Activated T-helper 1 cell treated with anti-CD3 and anti-CD28 coated beads, Interleukin-2, amount 50 U/mL, for 16 hours (primary cell): ENCODE results near the gene DROSHA.
"Not testable (repeated sequence)": the region's sequence is repeated elsewhere in the genome, so short reads cannot be mapped to it uniquely, and the experiment has no call there.

Experiments
- DNase-seq, 2 donors: peaks; one replicate each; pipeline ENCODE4 v3.0.0-alpha.2; 2020; ENCODE audit warnings: low read depth in 1 of 2, low spot score in 1 of 2

DROSHA gene, protein sequence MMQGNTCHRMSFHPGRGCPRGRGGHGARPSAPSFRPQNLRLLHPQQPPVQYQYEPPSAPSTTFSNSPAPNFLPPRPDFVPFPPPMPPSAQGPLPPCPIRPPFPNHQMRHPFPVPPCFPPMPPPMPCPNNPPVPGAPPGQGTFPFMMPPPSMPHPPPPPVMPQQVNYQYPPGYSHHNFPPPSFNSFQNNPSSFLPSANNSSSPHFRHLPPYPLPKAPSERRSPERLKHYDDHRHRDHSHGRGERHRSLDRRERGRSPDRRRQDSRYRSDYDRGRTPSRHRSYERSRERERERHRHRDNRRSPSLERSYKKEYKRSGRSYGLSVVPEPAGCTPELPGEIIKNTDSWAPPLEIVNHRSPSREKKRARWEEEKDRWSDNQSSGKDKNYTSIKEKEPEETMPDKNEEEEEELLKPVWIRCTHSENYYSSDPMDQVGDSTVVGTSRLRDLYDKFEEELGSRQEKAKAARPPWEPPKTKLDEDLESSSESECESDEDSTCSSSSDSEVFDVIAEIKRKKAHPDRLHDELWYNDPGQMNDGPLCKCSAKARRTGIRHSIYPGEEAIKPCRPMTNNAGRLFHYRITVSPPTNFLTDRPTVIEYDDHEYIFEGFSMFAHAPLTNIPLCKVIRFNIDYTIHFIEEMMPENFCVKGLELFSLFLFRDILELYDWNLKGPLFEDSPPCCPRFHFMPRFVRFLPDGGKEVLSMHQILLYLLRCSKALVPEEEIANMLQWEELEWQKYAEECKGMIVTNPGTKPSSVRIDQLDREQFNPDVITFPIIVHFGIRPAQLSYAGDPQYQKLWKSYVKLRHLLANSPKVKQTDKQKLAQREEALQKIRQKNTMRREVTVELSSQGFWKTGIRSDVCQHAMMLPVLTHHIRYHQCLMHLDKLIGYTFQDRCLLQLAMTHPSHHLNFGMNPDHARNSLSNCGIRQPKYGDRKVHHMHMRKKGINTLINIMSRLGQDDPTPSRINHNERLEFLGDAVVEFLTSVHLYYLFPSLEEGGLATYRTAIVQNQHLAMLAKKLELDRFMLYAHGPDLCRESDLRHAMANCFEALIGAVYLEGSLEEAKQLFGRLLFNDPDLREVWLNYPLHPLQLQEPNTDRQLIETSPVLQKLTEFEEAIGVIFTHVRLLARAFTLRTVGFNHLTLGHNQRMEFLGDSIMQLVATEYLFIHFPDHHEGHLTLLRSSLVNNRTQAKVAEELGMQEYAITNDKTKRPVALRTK (N-terminal part only)

DNA sequence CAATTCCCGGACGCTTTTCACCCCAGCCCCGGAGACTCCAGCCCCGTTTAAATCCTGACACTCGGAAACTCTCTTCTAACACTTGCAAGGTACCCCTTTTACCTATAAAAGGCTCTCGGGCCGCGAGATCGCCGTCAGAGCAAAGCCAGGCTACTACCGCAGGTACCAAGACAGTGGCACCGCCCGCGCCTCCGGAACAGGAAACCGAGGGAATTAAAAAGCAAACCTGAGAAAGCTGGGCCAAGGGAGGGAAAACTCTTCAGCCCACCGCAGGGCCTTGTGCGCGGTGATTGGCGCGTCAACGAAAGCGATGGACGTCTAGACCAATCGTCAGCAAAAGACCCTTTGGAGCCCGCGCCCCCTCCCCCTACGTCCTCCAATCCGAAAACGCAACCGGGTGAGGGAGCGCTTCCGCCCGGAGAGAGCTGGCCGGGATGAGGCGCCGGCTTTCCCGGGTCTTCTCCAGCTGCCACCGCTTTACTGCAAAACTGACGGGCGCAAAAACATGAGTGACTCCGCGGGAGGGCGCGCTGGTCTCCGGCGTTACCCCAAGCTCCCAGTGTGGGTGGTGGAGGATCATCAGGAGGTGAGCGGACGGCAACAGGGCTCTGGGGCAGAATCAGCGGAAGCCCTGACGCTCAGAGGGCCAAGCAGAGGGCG lies at the start of gene DROSHA, which contains the start of gene C5orf22:
Gene DROSHA (minus strand): TSS at position 206 of the 660 bp plus-strand sequence. CDS start 3,034 bp downstream, outside the sequence.
Gene C5orf22 (plus strand): TSS at position 414 of the 660 bp plus-strand sequence. CDS start 92 bp downstream, at position 506.
- peak; percentile 82 to 85 for DNase-seq

DNA sequence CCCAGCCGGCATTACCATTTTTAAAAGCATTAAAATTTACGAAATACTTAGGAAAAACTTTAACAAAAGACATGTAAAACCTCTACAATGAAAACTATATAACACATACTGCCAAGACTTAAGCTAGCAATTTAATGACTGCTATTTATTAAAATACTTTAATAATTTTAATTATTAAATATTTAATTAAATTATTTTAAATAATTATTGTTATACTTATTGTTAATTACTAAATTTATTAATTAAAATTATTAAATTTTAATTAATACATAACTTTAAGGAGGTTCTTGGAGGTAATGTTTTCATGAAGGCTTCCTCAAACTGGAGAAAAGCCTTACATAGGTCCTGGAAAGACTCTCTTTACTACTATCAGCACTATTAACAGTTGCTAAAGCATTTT lies 47.7 kb upstream of the DROSHA start:
- no peak for DNase-seq

DNA sequence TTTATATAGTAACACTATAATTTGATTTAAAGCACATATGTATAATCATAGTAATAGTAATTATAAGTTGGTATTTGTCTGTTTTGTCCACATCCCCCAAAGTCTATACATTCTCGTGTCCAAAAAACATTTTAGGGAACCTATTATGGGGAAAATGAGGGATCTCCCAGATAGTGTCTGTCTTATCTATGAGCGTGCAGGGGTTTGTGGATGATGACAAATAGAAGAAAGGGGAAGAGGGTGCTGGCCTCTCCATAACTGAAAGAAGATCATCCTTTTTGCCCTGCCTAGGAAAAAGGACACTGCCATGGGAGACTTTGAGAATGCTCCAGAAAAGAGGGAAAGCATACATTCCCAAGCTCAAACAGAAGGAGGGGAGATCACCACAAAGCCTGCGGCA lies 45.5 kb upstream of the DROSHA start:
- DNase-seq: no peak

DNA sequence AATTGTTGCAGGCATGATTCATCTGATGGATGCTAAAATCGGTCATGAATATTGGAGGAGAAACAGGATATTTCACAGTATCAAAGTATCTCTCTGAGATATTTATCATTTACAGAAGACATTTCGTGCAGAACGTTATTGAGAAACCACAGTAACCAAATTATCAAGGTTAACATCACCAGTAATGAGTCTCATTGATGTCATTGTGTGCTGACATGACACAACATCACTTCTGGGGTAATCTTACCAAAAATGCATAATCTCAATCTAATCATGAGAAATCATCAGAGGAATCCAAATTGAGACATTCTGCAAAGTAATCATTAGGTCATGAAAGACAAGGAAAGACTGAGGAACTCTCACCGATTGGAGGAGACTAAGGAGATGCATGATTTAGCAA lies 42.9 kb upstream of the DROSHA start:
- DNase-seq: no peak

DNA sequence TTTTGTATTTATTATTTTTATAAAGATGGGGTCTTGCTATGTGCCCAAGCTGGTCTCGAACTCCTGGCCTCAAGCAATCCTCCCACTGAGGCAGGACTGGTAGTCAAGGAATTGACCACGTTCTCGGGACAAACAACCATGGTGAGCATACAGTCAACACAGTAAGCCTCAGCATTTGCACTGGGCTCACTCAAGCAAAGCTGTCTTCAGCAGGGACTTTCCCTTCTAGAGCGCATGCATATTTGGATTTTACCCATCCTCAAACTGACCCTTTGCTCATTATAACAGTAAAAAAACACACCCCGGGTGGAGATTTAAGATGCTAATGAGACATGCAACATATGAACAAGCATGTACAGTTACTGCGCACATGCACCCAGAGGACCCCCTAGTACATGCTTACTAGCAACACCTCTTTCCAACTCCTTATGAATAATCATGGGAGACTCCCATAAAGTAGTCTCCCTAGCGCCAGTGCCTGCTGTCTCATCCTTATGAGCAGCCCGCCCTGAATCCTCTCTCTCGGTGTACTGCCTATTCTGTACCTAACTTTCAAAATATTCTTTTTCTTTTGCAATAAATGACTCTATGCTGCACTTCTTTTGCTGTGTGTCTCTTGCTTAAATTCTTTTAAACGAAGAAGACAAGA lies 41.7 kb upstream of the DROSHA start:
- DNase-seq: no peak

DNA sequence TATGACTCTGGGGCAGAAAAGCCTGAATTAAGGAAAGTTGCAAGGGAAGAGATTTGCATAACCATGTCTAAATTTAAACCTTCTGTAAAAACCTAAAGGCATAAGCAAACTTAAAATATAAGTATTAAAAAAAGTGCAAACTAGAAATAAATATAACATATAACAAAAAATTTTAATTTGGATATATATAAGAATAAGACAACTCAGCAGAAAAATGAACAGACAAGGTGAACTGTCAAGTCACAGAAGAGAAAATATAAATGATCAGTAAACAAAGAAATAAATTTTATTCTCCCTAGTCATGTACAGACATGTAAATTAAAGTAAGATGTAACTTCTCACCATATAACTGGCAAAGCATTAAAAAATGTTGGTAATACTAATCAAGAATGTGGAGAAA lies 37.2 kb upstream of the DROSHA start:
- DNase-seq: no peak

DNA sequence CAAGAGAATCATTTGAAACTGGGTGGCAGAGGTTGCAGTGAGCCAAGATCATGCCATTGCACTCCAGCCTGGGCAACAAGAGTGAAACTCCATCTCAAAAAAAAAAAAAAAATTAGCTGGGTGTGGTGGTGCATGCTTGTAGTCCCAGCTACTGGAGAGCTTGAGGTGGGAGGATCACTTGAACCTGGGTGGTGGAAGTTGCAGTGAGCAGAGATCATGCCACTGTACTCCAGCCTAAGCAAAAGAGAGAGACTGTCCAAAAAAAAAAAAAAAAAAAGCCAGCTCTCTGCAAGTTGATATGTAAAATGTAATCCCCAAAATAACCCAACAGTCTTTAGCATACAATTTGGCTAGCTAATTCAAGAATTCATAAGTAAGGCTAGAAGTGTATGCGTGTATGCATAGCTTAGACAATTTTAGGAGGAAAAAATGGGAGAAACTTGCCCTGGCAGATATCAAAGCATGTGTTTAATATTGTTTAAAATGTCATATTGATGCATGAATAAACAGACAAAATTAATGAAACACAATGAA lies 36.5 kb upstream of the DROSHA start:
- no peak for DNase-seq

DNA sequence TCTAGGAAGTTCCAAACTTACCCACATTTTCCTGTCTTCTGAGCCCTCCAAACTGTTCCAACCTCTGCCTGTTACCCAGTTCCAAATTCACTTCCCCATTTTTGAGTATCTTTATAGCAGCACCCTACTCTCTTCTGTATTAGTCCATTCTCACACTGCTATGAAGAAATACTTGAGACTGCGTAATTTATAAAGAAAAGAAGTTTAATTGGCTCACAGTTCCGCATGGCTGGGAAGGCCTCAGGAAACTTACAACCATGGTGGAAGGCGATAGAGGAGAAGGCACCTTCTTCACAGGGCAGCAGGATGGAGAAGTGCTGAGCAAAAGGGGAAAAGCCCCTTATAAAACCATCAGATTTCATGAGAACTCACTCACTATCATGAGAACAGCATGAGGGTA lies 34.5 kb upstream of the DROSHA start:
- DNase-seq: not testable (repeated sequence)

DNA sequence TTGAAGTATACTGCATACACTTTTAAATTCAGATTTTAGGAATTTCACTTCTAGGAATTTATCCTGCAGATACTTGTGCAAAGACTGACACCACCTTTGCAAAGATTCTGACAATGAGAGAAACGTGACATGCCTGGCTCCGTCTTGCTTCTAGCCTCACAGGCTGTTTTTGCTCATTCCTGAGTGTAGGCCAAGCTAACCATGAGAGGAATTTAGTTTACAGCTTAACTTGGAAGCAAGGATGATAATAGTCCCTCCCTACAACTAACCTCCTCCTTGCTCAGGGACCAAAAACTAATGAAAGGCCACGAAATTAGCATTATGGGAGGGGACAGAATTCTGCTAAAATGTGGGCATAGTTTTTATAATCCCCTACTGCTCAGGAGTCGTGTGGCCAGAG lies 31.3 kb upstream of the DROSHA start:
- no peak for DNase-seq

DNA sequence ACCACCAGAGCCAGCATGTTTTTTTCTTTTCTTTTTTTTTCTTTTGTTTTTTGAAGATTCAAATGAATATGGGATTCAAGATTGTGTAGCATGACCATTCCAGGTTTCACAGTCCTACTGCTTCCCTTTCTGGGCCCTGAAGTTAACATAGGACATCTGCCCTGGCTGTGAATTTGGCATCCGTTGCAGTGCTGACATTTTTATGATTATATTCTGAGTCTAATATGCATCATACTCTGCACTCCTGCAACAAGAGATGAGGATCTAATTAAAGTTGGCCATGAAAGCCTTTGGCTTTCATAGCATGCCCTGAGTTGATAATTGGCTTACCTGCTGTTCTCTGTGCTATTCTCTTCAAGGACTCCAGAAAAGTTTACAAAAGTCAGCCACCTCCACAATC lies 30.1 kb upstream of the DROSHA start:
- no peak for DNase-seq

DNA sequence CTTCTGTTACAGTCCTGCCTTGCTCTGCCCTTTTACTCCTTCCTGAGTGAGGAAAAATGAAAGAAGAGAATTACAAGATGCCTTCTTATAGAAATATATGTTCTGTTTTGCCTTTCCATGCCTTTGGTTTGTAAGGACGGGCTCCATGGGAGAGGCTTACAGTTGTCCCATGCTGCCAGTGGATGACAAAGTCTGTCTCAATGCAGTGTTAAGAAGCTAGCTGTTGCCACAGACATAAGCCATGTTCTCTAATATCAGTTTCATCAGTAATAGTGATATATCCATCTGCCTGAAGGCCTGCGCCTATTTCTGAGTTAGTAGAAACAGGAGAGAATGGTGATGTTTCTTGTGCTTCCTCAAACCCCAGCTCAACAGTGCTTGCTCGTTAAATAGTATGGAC lies 28.0 kb upstream of the DROSHA start:
- DNase-seq: no peak

DNA sequence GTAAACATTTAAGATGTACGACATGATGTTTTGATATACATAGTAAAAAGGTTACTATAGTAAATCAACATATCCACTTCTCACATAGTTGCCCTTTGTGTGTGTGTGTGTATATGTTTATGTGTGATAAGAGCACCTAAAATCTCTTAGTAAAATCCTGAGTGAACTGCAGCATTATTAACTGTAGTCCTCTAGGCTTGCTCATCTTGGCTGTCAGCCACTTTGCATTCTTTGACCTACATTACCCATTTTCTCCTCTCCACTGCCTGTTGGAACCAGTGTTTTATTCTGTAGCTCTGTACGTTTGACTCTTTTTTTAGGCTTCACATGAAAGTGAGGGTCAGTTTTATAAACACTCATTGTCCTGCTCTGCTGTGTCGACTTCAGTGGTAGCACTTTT lies 24.6 kb upstream of the DROSHA start:
- DNase-seq: no peak

DNA sequence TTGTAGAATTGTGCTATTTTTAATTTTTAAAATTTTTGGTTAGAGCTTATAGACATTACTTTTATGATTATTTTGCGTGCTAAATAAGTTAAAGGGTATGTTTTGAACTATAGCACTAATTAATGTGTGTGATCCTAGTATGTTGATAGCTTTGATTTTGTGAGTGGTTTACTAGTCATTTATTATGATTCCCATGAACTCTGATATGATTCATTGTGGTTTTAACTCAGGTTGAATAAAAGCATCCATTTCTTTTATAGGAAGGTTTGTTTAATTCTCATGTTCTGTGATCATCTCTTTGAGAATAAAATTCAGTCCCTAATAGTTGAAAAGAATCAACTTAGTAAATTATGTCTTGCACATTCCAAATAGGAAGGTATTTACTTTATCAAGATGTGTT lies 22.7 kb upstream of the DROSHA start:
- DNase-seq: no peak

DNA sequence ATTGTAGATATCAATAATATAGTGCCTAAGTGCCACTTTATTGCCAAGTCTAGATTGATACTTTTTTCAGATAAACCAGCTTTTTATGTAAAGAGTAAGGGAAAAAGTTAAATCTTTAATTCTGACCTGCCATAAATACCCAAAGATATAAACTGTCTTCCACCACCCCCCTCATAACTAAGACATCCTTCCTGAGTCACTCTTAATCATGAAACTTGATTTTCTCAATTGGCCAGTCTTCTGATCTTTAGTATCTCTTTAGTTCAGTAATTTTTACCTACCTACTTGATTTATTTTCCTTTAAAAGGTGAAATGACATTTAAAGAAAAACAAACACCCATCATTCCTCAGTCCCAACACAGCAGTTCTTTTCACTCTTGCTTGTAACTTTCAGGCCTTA lies 22.0 kb upstream of the DROSHA start:
- DNase-seq: no peak

DNA sequence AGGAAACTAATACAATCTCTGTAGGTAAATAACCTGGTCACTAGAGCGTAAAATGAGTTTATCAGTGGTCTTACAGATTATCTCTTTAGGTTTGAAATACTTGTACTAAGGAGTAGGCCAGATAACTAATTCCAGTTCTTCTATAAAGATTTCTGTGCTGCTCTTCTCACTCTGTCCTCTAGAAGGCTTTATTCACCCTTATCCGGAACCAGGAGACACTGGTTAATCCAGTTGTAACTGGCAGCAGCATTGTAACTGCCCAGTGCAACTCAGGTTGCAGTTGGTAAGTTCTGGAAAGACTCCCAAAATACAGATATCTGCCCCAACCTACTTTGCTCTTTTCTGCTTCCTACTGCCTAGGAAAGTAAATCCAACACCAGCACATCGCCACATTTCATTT lies 20.0 kb upstream of the DROSHA start:
- no peak for DNase-seq

DNA sequence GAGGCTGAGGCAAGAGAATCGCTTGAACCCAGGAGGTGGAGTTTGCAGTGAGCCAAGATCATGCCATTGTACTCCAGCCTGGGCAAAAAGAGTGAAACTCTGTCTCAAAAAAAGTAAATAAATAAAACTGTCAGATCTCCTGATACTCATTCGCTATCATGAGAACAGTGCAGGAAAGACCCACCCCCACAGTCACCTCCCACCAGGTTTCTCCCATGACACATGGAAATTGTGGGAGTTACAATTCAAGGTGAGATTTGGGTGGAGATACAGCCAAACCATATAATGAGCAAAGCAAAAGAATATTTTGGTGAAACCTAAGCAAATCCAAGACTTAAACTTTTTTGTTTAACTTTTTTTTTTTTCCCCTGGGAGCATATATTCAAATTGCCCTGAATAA lies 17.2 kb upstream of the DROSHA start:
- DNase-seq: not testable (repeated sequence)

DNA sequence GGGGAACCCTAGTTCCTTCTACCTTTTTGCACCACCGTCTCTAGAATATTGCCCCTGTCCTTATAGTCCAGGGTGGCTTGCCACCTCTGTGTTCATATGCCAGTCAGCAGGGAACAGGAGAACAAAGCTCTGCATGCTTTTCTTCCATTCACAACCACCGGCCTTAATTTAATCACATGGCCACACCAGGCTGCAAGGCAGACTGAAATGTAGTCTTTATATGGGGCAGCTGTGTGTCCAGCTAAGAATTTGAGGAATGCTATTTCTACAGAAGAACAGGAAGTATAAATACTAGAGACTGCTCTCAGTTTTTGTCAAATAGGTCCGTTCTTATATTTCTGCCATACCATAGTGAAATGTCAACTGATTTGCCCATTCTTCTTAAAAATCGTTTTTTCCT lies 6.0 kb upstream of the DROSHA start:
- no peak for DNase-seq

DNA sequence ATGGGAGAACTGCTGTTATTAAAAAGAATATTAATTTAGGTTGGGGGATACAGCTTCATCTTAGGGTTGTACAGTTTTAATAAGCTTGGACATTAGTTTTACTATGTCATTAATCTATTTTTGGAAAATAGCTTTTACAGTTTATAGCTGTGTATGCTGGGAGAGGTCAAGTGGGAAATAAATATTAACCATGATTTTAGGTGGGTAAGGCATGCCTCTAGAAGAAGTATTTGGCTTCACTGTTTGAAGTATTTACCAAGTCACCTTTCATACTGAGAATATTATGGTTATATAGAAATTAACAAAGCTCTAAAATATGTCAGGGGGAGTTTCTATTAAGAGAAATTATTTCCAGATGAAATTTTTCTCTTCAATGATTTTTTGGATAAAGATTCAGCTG lies 5.5 kb upstream of the DROSHA start:
- no peak for DNase-seq

DNA sequence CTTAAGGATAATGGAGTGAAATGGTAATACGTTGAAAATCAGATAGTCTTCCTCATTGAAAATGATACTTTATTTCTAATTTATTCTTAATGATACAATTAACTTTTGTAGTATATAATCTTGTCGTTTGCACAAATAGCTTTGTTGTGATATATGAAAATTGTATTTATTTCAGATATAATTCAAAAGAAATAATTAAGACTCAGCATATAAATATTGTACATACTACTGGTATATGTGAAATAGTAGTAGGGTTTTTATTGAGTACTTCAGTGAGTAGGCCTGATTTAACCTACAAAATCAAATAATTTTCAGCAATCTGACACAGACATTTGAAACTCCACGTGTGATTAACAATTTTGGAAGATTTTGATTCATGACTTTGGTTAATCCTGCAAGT lies 5.0 kb upstream of the DROSHA start:
- DNase-seq: no peak

DNA sequence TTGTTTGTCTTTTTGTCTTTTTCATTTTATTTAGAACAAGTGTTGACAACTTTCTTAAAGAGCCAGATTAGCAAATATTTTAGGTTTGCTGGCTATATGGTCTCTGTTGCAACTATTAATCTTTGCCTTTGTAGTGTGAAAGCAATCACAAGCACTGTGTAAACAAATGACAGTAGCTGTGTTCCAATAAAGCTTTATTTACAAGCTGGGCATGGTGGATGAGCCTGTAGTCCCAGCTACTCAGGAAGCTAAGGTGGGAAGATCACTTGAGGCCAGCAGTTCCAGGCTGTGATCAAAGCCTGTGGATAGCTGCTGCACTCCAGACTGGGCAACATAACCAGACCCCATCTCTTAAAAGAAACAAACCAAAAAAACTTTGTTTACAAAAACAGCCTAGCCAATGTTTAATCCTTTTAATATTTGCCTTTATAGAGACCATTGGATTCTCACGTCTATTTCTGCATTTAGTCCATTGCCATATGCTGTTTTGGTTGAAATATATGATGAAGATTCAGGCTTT lies 2.7 kb upstream of the DROSHA start:
- DNase-seq: no peak
